SU-DHL-6 (cell line): ENCODE measurements around the gene APBA2.

Experiments
- H2AFZ ChIP-seq: fragments of 200-600 bp; sonication (generic); 2 replicates; pipeline ENCODE4 v1.6.1; 2014; ENCODE audit warnings: low read depth, mild to moderate bottlenecking, moderate library complexity, mixed read lengths, antibody characterized with exemption, low read length; ENCODE audit not compliant: severe bottlenecking
- H3F3A ChIP-seq: fragments of 200-600 bp; shearing (Covaris generic); 2 replicates; pipeline ENCODE4 v1.6.0; 2016; ENCODE audit warnings: antibody characterized with exemption, mild to moderate bottlenecking; ENCODE audit not compliant: insufficient read depth
- H3K27ac ChIP-seq: fragments of 200-600 bp; sonication (generic); 2 replicates; pipeline ENCODE4 v1.5.1; 2016; ENCODE audit warnings: low read depth, mild to moderate bottlenecking, low read length, moderate library complexity, mixed read lengths
- H3K27me3 ChIP-seq: fragments of 200-600 bp; sonication (generic), shearing (Covaris generic); 2 replicates; pipeline ENCODE4 v1.6.0; 2014; ENCODE audit warnings: mild to moderate bottlenecking, low read length
- H3K36me3 ChIP-seq: fragments of 200-600 bp; sonication (generic); 2 replicates; pipeline ENCODE4 v1.6.1; 2014; ENCODE audit warnings: mild to moderate bottlenecking, low read length, mixed read lengths
- H3K4me2 ChIP-seq: fragments of 300-600, 200-600 bp; shearing (Covaris generic), sonication (generic); 2 replicates; pipeline ENCODE4 v1.6.0; 2014; ENCODE audit warnings: low read length, low read depth, mild to moderate bottlenecking; ENCODE audit not compliant: poor library complexity, severe bottlenecking
- H3K4me3 ChIP-seq: fragments of 200-600 bp; sonication (generic); 2 replicates; pipeline ENCODE4 v1.5.1; 2014; ENCODE audit warnings: antibody characterized with exemption, low read length, mild to moderate bottlenecking, mixed read lengths; ENCODE audit not compliant: insufficient read depth, poor library complexity, severe bottlenecking
- H3K79me2 ChIP-seq: fragments of 200-600 bp; sonication (generic); 2 replicates; pipeline ENCODE4 v1.6.1; 2014; ENCODE audit warnings: mild to moderate bottlenecking, low read length, moderate library complexity; ENCODE audit not compliant: insufficient read depth
- H3K9ac ChIP-seq: fragments of 200-600 bp; sonication (generic); 2 replicates; pipeline ENCODE4 v1.7.0; 2014; ENCODE audit warnings: mild to moderate bottlenecking, low read length
- H3K9me2 ChIP-seq: fragments of 200-600 bp; sonication (generic); replicated peaks from 2 replicates; pipeline ENCODE4 v1.6.1; 2014; ENCODE audit warnings: low read length; ENCODE audit not compliant: insufficient read depth
- H3K9me3 ChIP-seq: fragments of 200-600 bp; sonication (generic); 2 replicates; pipeline ENCODE4 v1.6.1; 2014; ENCODE audit warnings: low read length, mixed read lengths; ENCODE audit not compliant: insufficient read depth
- H4K20me1 ChIP-seq: fragments of 200-600 bp; sonication (generic); 2 replicates; pipeline ENCODE4 v1.6.1; 2014; ENCODE audit warnings: low read depth, mild to moderate bottlenecking, antibody characterized with exemption, low read length, moderate library complexity, mixed read lengths
- CTCF ChIP-seq: fragments of 200-600 bp; sonication (generic); IDR thresholded peaks from one replicate; pipeline ENCODE4 v1.5.1; 2017; ENCODE audit warnings: antibody characterized with exemption, mild to moderate bottlenecking, low read length, moderate library complexity; ENCODE audit not compliant: insufficient read depth, poor library complexity, severe bottlenecking
- EZH2phosphoT487 ChIP-seq: fragments of 200-600 bp; sonication (generic), shearing (Covaris generic); conservative IDR thresholded peaks from 2 replicates; pipeline ENCODE4 v1.6.1; 2018; ENCODE audit warnings: mild to moderate bottlenecking, antibody characterized with exemption, low read length, moderate library complexity, mixed read lengths

APBA2 gene

GRCh38 chr15:28891588-28891987 lies 5.8 kb downstream of the APBA2 start:
- Histone ChIP-seq H3K9me3 (no peaks in the 10 kb centered on the region), H4K20me1 (no peaks in the 10 kb centered on the region), H3F3A (no peaks in the 10 kb centered on the region), H3K9ac (no peak overlapping the region), H3K79me2 (no peaks in the 10 kb centered on the region), H2AFZ (no peak overlapping the region), H3K36me3 (no peaks in the 10 kb centered on the region), H3K4me3 (no peak overlapping the region), H3K27ac (no peak overlapping the region), H3K4me2 (no peak overlapping the region), H3K9me2 (no peaks in the 10 kb centered on the region), H3K27me3 (no peaks in the 10 kb centered on the region)
- TF ChIP-seq CTCF (no peak), EZH2phosphoT487 (no peak)

- Histone ChIP-seq H3K4me3 (no peak overlapping the region), H3K4me2 (no peak overlapping the region)
Measured at GRCh38 chr15:28892789-28893610, 7.2 kb downstream of the APBA2 start.

GRCh38 chr15:28894631-28895030 lies 8.9 kb downstream of the APBA2 start:
- Histone ChIP-seq H4K20me1 (no peaks in the 10 kb centered on the region), H3K4me2 (no peak overlapping the region), H3K9me3 (no peaks in the 10 kb centered on the region), H3K36me3 (no peaks in the 10 kb centered on the region), H3F3A (no peaks in the 10 kb centered on the region), H3K9me2 (no peaks in the 10 kb centered on the region), H3K4me3 (no peak overlapping the region), H3K27me3 (no peaks in the 10 kb centered on the region), H2AFZ (no peak overlapping the region), H3K9ac (no peak overlapping the region), H3K27ac (no peak overlapping the region), H3K79me2 (no peaks in the 10 kb centered on the region)
- TF ChIP-seq EZH2phosphoT487 (no peak), CTCF (no peak)

More at GRCh38 chr15:28892789-28893610, 7.2 kb downstream of the APBA2 start:
- no peaks in the 10 kb centered on the region for H3K9me2 ChIP-seq
- no peaks in the 10 kb centered on the region for H4K20me1 ChIP-seq
- H3K27ac ChIP-seq = no peak overlapping the region
- no peak for TF ChIP-seq CTCF
- no peak for TF ChIP-seq EZH2phosphoT487
- no peak overlapping the region for H3K9ac ChIP-seq
- H2AFZ ChIP-seq = no peak overlapping the region
- H3K27me3 ChIP-seq = no peaks in the 10 kb centered on the region
- H3K36me3 ChIP-seq = no peaks in the 10 kb centered on the region
- no peaks in the 10 kb centered on the region for H3K79me2 ChIP-seq
- H3F3A ChIP-seq = no peaks in the 10 kb centered on the region
- no peaks in the 10 kb centered on the region for H3K9me3 ChIP-seq
